WTC11 (cell line): ENCODE data around the gene EMC6. TPM values are rescaled to one million over a fixed set of nuclear protein-coding genes. Genes with fewer than 3 reads are reported as not detected.

ENCODE experiments used
- ATAC-seq: fragments of 200-7000 bp; cut with Tn5 transposase; 2 replicates; pipeline ENCODE4 v1.10.0; 2021; ENCODE audit warnings: mild to moderate bottlenecking, moderate library complexity
- Bru-seq: library from RNA; stranded (reverse); fragments of 400-500 nt; gene quantifications from one replicate; lab custom pipeline; 2021; lab: Mats Ljungman, UMichigan
- CTCF ChIA-PET: fragments of 300-600 bp; sonication (Branson Sonifier 250); formaldehyde crosslinking; loops from one replicate; lab custom pipeline; 2021; ENCODE audit warnings: antibody characterized with exemption; lab: Charles Lee
- POLR2A ChIA-PET: fragments of 350-600 bp; sonication (Branson Sonifier 250); formaldehyde crosslinking; loops from one replicate; lab custom pipeline; 2021; ENCODE audit warnings: antibody characterized with exemption; lab: Charles Lee
- DNase-seq: peaks from one replicate; pipeline ENCODE4 v3.0.0; 2021; ENCODE audit warnings: low spot score
- H3K27ac Mint-ChIP-seq: 2 replicates; pipeline ENCODE4 v1.8.0; 2021; ENCODE audit warnings: mixed read lengths
- H3K27me3 Mint-ChIP-seq: 2 replicates; pipeline ENCODE4 v1.8.0; 2021; ENCODE audit warnings: low read depth, mild to moderate bottlenecking, moderate library complexity, mixed read lengths
- H3K36me3 Mint-ChIP-seq: 2 replicates; pipeline ENCODE4 v1.8.0; 2021; ENCODE audit warnings: mixed read lengths
- H3K4me1 Mint-ChIP-seq: 2 replicates; pipeline ENCODE4 v1.8.0; 2022; ENCODE audit warnings: mixed read lengths
- H3K4me3 Mint-ChIP-seq: 2 replicates; pipeline ENCODE4 v1.8.0; 2021; ENCODE audit warnings: mild to moderate bottlenecking, moderate library complexity, mixed read lengths
- H3K9me3 Mint-ChIP-seq: 2 replicates; pipeline ENCODE4 v1.8.0; 2021; ENCODE audit warnings: mixed read lengths
- CBFB ChIP-seq: sonication (generic); formaldehyde crosslinking; IDR thresholded peaks from 2 replicates; pipeline ENCODE4 v1.8.1; 2022; ENCODE audit warnings: mild to moderate bottlenecking, low read depth, missing genetic modification reagents
- EMX1 ChIP-seq: fragments of 250-450 bp; sonication (Bioruptor Pico); IDR thresholded peaks from 2 replicates; pipeline ENCODE4 v1.8.0; 2021; ENCODE audit warnings: mild to moderate bottlenecking
- ETV6 ChIP-seq: sonication (generic); formaldehyde crosslinking; IDR thresholded peaks from 2 replicates; pipeline ENCODE4 v1.8.1; 2022; ENCODE audit warnings: mild to moderate bottlenecking, missing genetic modification reagents
- FOXK1 ChIP-seq: sonication (generic); formaldehyde crosslinking; IDR thresholded peaks from 2 replicates; pipeline ENCODE4 v1.8.0; 2022; ENCODE audit warnings: mild to moderate bottlenecking, moderate library complexity, missing genetic modification reagents
- FOXP1 ChIP-seq: sonication (generic); formaldehyde crosslinking; IDR thresholded peaks from 2 replicates; pipeline ENCODE4 v1.8.0; 2022; ENCODE audit warnings: missing genetic modification reagents, mild to moderate bottlenecking, moderate library complexity, borderline replicate concordance
- GABPB1 ChIP-seq: sonication (generic); formaldehyde crosslinking; IDR thresholded peaks from 2 replicates; pipeline ENCODE4 v1.8.1; 2023; ENCODE audit warnings: mild to moderate bottlenecking, missing genetic modification reagents
- JUN ChIP-seq: sonication (generic); formaldehyde crosslinking; IDR thresholded peaks from 2 replicates; pipeline ENCODE4 v1.8.0; 2023; ENCODE audit warnings: mild to moderate bottlenecking, missing genetic modification reagents
- KAT7 ChIP-seq: sonication (generic); formaldehyde crosslinking; IDR thresholded peaks from 2 replicates; pipeline ENCODE4 v1.8.1; 2023; ENCODE audit warnings: missing genetic modification reagents, mild to moderate bottlenecking, borderline replicate concordance
- MYBL2 ChIP-seq: sonication (generic); formaldehyde crosslinking; IDR thresholded peaks from 2 replicates; pipeline ENCODE4 v1.8.1; 2023; ENCODE audit warnings: mild to moderate bottlenecking, moderate library complexity, missing genetic modification reagents
- NFYB ChIP-seq: sonication (generic); formaldehyde crosslinking; conservative IDR thresholded peaks from 2 replicates; pipeline ENCODE4 v1.8.0; 2022; ENCODE audit warnings: low read depth, missing genetic modification reagents
- SP1 ChIP-seq: sonication (generic); formaldehyde crosslinking; conservative IDR thresholded peaks from 2 replicates; pipeline ENCODE4 v1.8.1; 2022; ENCODE audit warnings: missing genetic modification reagents
- TP53 ChIP-seq: sonication (generic); formaldehyde crosslinking; IDR thresholded peaks from 2 replicates; pipeline ENCODE4 v1.8.1; 2023; ENCODE audit warnings: mild to moderate bottlenecking, missing genetic modification reagents
- ZNF138 ChIP-seq: sonication (generic); formaldehyde crosslinking; conservative IDR thresholded peaks from 2 replicates; pipeline ENCODE4 v1.8.1; 2022; ENCODE audit warnings: mild to moderate bottlenecking, moderate library complexity, missing genetic modification reagents
- ZNF317 ChIP-seq: sonication (generic); formaldehyde crosslinking; IDR thresholded peaks from 2 replicates; pipeline ENCODE4 v1.8.1; 2023; ENCODE audit warnings: low read depth, mild to moderate bottlenecking, moderate library complexity, missing genetic modification reagents, borderline replicate concordance
- ZNF396 ChIP-seq: fragments of 250-450 bp; sonication (Bioruptor Pico); IDR thresholded peaks from 2 replicates; pipeline ENCODE4 v1.8.0; 2021; ENCODE audit warnings: mild to moderate bottlenecking, moderate library complexity, borderline replicate concordance
- ZNF416 ChIP-seq: fragments of 250-450 bp; sonication (Bioruptor Pico); IDR thresholded peaks from 2 replicates; pipeline ENCODE4 v1.9.0; 2021; ENCODE audit warnings: mild to moderate bottlenecking, inconsistent platforms
- ZNF423 ChIP-seq: fragments of 250-450 bp; sonication (Bioruptor Pico); IDR thresholded peaks from 2 replicates; pipeline ENCODE4 v2.1.2; 2022; ENCODE audit warnings: mild to moderate bottlenecking, moderate library complexity
- ZNF671 ChIP-seq: fragments of 250-450 bp; sonication (Bioruptor Pico); IDR thresholded peaks from 2 replicates; pipeline ENCODE4 v1.8.0; 2021; ENCODE audit warnings: mild to moderate bottlenecking
- long read RNA-seq, 3 experiments: library from RNA in 1 of 3; library from capped mRNA in 1 of 3; library from polyadenylated mRNA in 1 of 3; unstranded in 2 of 3; stranded (forward) in 1 of 3; transcript quantifications; one replicate each; pipeline ENCODE4 v2.0.0, GENCODE V29; 2021
- total RNA-seq: library from RNA; stranded (reverse); gene quantifications from 3 replicates; pipeline ENCODE4 v1.2.3, GENCODE V29; 2021
- TF ChIP-seq, protein P1 (sequence below): sonication (generic); formaldehyde crosslinking; IDR thresholded peaks from 2 replicates; pipeline ENCODE4 v1.8.0; 2022; ENCODE audit warnings: mild to moderate bottlenecking, missing genetic modification reagents
- TF ChIP-seq, protein P2 (sequence below): sonication (generic); formaldehyde crosslinking; IDR thresholded peaks from 2 replicates; pipeline ENCODE4 v1.8.0; 2023; ENCODE audit warnings: missing genetic modification reagents, mild to moderate bottlenecking, borderline replicate concordance
- TF ChIP-seq, protein P3 (sequence below): sonication (generic); formaldehyde crosslinking; IDR thresholded peaks from 2 replicates; pipeline ENCODE4 v1.8.1; 2022; ENCODE audit warnings: low read depth, missing genetic modification reagents, borderline replicate concordance
- TF ChIP-seq, protein P4 (sequence below): fragments of 250-450 bp; sonication (Bioruptor Pico); IDR thresholded peaks from 2 replicates; pipeline ENCODE4 v1.9.0; 2021; ENCODE audit warnings: mild to moderate bottlenecking
- TF ChIP-seq, protein P5 (sequence below): sonication (generic); formaldehyde crosslinking; IDR thresholded peaks from 2 replicates; pipeline ENCODE4 v1.8.0; 2022; ENCODE audit warnings: mild to moderate bottlenecking, missing genetic modification reagents
- TF ChIP-seq, protein P6 (sequence below): sonication (generic); formaldehyde crosslinking; IDR thresholded peaks from 2 replicates; pipeline ENCODE4 v1.8.1; 2022; ENCODE audit warnings: low read depth, mild to moderate bottlenecking, moderate library complexity, missing genetic modification reagents, borderline replicate concordance
- TF ChIP-seq, protein P7 (sequence below): sonication (generic); formaldehyde crosslinking; IDR thresholded peaks from 2 replicates; pipeline ENCODE4 v1.8.1; 2023; ENCODE audit warnings: mild to moderate bottlenecking, missing genetic modification reagents, moderate library complexity

EMC6 gene
- total RNA-seq: 81.2 to 89.7 TPM (median 86.0 TPM) in 3 replicates
- percentile 97 among the genes with signal in this experiment for Bru-seq, nascent RNA
- long read RNA-seq, experiment 1, transcript EMC6-202 (2 exons, 762 nt): minor isoform, 16 of 139 reads
- long read RNA-seq, experiment 1, transcript EMC6-201 (2 exons, 653 nt): major isoform, 114 of 139 reads
- long read RNA-seq, experiment 1, partial matches to known transcripts: 0 of 139 reads
- long read RNA-seq, experiment 1, other reads (novel, unspliced or antisense): 9 of 139 reads
- long read RNA-seq, experiment 2, transcript EMC6-201 (2 exons, 653 nt): major isoform, 80 of 101 reads
- long read RNA-seq, experiment 2, transcript EMC6-202 (2 exons, 762 nt): minor isoform, 13 of 101 reads
- long read RNA-seq, experiment 2, partial matches to known transcripts: 0 of 101 reads
- long read RNA-seq, experiment 2, other reads (novel, unspliced or antisense): 8 of 101 reads
- long read RNA-seq, experiment 3, partial matches to known transcripts: 0 of 23 reads
- long read RNA-seq, experiment 3, other reads (novel, unspliced or antisense): 17 of 23 reads

DNA sequence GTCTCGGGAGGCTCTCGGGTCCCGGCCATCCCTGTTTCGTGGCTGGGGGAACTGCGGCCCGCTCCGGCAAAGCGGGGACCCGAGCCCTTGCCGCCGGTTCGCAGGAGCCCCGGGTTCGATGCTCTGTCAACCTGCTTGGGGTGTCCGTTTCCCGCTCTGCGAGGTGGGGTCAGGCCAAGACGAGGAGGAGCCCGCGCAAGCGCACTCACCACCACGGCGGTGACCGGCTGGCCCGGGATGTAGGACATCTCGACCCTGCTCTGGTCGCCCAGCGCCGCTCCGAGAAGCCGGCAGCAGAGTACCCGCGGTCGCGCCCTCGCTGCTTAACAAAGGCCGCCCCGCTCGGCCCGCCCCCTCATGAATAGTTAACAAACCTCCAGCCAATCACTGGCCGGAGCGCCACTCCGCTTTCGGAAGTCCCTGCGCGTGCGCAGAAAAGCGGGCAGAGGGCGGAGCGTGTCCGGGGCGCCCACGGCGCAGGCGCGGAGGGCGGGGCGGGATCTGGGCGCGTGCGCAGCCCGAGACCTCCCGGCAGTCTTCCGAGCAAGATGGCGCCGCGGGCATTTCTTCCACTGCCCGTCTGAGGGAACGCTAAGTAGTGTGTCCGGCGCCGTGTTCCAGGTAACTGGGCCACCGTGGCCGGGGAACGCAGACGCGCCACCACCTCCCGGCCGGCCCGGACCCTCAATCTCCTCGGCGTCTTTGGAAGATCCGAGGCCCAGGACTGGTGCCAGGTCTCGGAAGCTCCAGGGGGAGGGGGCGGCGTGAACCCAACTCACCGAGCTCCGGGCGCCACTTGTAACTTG is at the start of gene EMC6, which contains the start of gene TAX1BP3:
EMC6 (plus strand) TSS at position 534 of the 806 bp plus-strand sequence. CDS start 335 bp downstream, outside the sequence.
TAX1BP3 (minus strand) TSS at position 300 of the 806 bp plus-strand sequence; CDS start at position 248, 52 bp downstream.
- peak within 1 kb of the TSS; percentile 96 for H3K27ac Mint-ChIP-seq
- POLR2A ChIA-PET: interaction anchor here (0.6 to 1.0 kb wide), 3 partner anchors 9 to 84 kb away, joined by 3 to 4 read pairs (median 3); partner anchors contain the start of gene SHPK
- H3K4me1 Mint-ChIP-seq: peaks cover 20% of the 10 kb centered on the region
- H3K4me3 Mint-ChIP-seq: peak within 1 kb of the TSS; percentile 99
- ATAC-seq (peak; percentile 94), DNase-seq (peak; percentile 99)
- H3K27me3 Mint-ChIP-seq: no peaks in the 10 kb centered on the region
- CTCF ChIA-PET: interaction anchor here (0.7 to 3.2 kb wide), 4 partner anchors 15 to 178 kb away, joined by 3 to 20 read pairs (median 7); partner anchors contain the start of genes NCBP3 and P2RX5
- H3K36me3 Mint-ChIP-seq: peaks cover 18% of the 10 kb centered on the region
- no peaks in the 10 kb centered on the region for H3K9me3 Mint-ChIP-seq
- TF ChIP-seq SP1 (CRISPR knock-in tag): peak; percentile 79
- TF ChIP-seq, protein P1, sequence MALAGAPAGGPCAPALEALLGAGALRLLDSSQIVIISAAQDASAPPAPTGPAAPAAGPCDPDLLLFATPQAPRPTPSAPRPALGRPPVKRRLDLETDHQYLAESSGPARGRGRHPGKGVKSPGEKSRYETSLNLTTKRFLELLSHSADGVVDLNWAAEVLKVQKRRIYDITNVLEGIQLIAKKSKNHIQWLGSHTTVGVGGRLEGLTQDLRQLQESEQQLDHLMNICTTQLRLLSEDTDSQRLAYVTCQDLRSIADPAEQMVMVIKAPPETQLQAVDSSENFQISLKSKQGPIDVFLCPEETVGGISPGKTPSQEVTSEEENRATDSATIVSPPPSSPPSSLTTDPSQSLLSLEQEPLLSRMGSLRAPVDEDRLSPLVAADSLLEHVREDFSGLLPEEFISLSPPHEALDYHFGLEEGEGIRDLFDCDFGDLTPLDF: no peak
- peak; percentile 73; the same call in 1 of the 2 replicates for TF ChIP-seq ZNF138 (CRISPR knock-in tag)
- no peak for TF ChIP-seq ZNF396 (CRISPR knock-in tag)
- TF ChIP-seq, protein P2, sequence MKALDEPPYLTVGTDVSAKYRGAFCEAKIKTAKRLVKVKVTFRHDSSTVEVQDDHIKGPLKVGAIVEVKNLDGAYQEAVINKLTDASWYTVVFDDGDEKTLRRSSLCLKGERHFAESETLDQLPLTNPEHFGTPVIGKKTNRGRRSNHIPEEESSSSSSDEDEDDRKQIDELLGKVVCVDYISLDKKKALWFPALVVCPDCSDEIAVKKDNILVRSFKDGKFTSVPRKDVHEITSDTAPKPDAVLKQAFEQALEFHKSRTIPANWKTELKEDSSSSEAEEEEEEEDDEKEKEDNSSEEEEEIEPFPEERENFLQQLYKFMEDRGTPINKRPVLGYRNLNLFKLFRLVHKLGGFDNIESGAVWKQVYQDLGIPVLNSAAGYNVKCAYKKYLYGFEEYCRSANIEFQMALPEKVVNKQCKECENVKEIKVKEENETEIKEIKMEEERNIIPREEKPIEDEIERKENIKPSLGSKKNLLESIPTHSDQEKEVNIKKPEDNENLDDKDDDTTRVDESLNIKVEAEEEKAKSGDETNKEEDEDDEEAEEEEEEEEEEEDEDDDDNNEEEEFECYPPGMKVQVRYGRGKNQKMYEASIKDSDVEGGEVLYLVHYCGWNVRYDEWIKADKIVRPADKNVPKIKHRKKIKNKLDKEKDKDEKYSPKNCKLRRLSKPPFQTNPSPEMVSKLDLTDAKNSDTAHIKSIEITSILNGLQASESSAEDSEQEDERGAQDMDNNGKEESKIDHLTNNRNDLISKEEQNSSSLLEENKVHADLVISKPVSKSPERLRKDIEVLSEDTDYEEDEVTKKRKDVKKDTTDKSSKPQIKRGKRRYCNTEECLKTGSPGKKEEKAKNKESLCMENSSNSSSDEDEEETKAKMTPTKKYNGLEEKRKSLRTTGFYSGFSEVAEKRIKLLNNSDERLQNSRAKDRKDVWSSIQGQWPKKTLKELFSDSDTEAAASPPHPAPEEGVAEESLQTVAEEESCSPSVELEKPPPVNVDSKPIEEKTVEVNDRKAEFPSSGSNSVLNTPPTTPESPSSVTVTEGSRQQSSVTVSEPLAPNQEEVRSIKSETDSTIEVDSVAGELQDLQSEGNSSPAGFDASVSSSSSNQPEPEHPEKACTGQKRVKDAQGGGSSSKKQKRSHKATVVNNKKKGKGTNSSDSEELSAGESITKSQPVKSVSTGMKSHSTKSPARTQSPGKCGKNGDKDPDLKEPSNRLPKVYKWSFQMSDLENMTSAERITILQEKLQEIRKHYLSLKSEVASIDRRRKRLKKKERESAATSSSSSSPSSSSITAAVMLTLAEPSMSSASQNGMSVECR (CRISPR knock-in tag): 0 out of 2 replicates have a peak, but pooled peaks have one; percentile 57
- TF ChIP-seq EMX1 (CRISPR knock-in tag): no peak
- TF ChIP-seq, protein P3, sequence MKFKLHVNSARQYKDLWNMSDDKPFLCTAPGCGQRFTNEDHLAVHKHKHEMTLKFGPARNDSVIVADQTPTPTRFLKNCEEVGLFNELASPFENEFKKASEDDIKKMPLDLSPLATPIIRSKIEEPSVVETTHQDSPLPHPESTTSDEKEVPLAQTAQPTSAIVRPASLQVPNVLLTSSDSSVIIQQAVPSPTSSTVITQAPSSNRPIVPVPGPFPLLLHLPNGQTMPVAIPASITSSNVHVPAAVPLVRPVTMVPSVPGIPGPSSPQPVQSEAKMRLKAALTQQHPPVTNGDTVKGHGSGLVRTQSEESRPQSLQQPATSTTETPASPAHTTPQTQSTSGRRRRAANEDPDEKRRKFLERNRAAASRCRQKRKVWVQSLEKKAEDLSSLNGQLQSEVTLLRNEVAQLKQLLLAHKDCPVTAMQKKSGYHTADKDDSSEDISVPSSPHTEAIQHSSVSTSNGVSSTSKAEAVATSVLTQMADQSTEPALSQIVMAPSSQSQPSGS (CRISPR knock-in tag): no peak
- TF ChIP-seq FOXK1 (CRISPR knock-in tag): 0 out of 2 replicates have a peak, but pooled peaks have one; percentile 58
- TF ChIP-seq, protein P4, sequence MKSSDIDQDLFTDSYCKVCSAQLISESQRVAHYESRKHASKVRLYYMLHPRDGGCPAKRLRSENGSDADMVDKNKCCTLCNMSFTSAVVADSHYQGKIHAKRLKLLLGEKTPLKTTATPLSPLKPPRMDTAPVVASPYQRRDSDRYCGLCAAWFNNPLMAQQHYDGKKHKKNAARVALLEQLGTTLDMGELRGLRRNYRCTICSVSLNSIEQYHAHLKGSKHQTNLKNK (CRISPR knock-in tag): no peak
- peak; percentile 36; the same call in 1 of the 2 replicates for TF ChIP-seq KAT7
- peak; percentile 82 for TF ChIP-seq NFYB (CRISPR knock-in tag)
- no peak for TF ChIP-seq ZNF671 (CRISPR knock-in tag)
- TF ChIP-seq, protein P5, sequence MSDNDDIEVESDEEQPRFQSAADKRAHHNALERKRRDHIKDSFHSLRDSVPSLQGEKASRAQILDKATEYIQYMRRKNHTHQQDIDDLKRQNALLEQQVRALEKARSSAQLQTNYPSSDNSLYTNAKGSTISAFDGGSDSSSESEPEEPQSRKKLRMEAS (CRISPR knock-in tag): peak; percentile 64
- TF ChIP-seq TP53 (CRISPR knock-in tag): 0 out of 2 replicates have a peak, but pooled peaks have one; percentile 51
- TF ChIP-seq, protein P6, sequence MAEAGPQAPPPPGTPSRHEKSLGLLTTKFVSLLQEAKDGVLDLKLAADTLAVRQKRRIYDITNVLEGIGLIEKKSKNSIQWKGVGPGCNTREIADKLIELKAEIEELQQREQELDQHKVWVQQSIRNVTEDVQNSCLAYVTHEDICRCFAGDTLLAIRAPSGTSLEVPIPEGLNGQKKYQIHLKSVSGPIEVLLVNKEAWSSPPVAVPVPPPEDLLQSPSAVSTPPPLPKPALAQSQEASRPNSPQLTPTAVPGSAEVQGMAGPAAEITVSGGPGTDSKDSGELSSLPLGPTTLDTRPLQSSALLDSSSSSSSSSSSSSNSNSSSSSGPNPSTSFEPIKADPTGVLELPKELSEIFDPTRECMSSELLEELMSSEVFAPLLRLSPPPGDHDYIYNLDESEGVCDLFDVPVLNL (CRISPR knock-in tag): no peak
- peak; percentile 46; the same call in 1 of the 2 replicates for TF ChIP-seq ETV6 (CRISPR knock-in tag)
- TF ChIP-seq MYBL2 (CRISPR knock-in tag): 0 out of 2 replicates have a peak, but pooled peaks have one; percentile 68
- no peak for TF ChIP-seq ZNF423 (CRISPR knock-in tag)
- TF ChIP-seq FOXP1 (CRISPR knock-in tag): peak; percentile 28; the same call in 1 of the 2 replicates
- TF ChIP-seq ZNF416 (CRISPR knock-in tag): 0 out of 2 replicates have a peak, but pooled peaks have one; percentile 67
- TF ChIP-seq JUN (CRISPR knock-in tag): no peak
- TF ChIP-seq ZNF317 (CRISPR knock-in tag): 0 out of 2 replicates have a peak, but pooled peaks have one; percentile 29
- TF ChIP-seq CBFB (CRISPR knock-in tag): 0 out of 2 replicates have a peak, but pooled peaks have one; percentile 68
- TF ChIP-seq GABPB1 (CRISPR knock-in tag): peak; percentile 5; the same call in 1 of the 2 replicates
- TF ChIP-seq, protein P7, sequence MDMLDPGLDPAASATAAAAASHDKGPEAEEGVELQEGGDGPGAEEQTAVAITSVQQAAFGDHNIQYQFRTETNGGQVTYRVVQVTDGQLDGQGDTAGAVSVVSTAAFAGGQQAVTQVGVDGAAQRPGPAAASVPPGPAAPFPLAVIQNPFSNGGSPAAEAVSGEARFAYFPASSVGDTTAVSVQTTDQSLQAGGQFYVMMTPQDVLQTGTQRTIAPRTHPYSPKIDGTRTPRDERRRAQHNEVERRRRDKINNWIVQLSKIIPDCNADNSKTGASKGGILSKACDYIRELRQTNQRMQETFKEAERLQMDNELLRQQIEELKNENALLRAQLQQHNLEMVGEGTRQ (CRISPR knock-in tag): no peak
